Camera-type eye (tissue), 1 donor: Measurements from ENCODE around the gene ALG3. TPM values are rescaled to one million over a fixed set of nuclear protein-coding genes. Genes with fewer than 3 reads are reported as not detected.

Experiments used
- total RNA-seq: library from RNA; depleted of rRNA; stranded (reverse); fragments of >200 nt; gene quantifications from one replicate; pipeline ENCODE4 v1.2.3, GENCODE V29; 2014

ALG3 gene
- total RNA-seq: 27.2 TPM

DNA sequence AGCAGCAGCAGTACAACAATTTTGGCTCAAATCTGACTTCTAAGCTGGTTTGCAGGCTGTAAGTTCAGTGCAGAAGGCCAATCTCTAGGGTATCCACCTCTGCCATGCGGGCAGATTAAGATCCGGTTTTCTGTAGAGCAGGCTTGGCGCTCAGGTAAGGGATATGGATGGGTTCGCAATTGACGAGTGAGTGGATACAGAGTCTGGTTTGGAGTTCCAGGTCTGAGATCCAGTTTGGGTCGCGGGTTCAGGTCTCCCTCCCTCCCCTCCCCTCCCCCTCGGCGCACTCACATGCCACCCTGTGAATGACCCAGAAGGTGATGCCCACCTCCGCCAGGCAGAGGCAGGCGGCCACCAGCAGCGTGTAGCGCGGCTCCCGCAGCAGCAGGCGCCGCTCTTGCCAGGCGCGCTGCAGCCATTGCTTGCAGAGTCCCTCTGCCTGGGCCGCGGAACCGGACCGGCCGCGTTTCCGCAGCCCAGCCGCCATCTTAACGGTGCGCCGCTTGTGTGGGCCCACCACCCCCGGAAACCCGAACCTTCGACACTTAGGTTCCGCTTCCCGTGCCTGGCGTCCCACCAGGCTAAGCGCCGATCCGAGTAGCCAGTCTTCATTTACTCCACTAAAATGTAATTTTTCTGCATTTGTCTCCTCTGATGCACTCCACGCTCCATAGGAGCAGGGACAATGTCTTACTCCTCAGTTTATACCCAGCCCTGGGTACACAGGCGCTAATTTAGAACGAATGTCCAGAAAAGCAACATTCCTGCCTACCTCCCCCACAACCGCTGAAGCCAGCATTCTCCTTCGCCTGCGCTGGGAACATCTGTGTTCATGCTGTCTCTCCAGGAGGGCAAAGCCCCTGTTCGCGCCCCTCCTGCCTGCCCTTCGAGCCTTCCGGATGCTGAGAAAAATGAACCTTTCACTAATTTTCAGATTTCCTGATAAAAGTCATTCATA, at the start of gene ALG3:
Gene ALG3 (minus strand): TSS at position 509 of the 958 bp plus-strand sequence. CDS start 22 bp downstream, at position 487.

DNA sequence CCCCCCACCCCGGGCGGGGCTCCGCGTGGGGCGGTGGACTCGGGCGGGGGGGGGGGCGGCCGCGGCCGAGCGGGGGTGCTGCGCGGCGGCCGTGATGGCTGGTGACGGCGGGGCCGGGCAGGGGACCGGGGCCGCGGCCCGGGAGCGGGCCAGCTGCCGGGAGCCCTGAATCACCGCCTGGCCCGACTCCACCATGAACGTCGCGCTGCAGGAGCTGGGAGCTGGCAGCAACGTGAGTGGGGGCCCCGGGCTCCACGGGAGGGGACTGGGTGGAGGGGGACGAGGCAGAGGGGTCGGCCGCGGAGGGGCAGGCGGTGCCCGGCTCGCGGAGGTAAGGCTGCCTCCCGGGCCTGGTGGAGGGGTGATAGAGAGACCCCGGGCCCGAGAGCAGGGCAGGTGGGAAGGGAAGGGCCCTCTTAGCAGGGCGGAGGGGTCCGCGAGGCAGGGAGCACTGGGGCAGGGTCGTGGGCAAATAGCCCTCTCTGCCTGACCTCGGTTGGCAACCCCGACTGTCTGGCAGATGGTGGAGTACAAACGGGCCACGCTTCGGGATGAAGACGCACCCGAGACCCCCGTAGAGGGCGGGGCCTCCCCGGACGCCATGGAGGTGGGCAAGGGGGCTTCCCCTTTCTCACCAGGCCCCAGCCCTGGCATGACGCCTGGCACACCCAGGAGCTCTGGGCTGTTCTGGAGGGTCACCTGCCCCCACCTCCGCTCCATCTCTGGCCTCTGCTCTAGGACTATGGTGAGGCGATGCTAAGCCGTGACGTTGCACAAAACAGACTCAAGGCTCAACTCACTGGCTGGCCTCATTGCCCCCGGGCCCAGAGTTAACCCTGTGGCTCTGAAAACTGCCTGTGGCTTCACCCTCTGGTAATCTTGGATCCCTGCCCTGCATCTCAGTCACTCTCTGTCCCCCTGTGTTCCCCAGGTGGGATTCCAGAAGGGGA, 27.5 kb upstream of the ALG3 start, which contains the start of gene ECE2:
Gene ECE2 (plus strand): TSS at position 62 of the 950 bp plus-strand sequence. CDS start 132 bp downstream, at position 194.

DNA sequence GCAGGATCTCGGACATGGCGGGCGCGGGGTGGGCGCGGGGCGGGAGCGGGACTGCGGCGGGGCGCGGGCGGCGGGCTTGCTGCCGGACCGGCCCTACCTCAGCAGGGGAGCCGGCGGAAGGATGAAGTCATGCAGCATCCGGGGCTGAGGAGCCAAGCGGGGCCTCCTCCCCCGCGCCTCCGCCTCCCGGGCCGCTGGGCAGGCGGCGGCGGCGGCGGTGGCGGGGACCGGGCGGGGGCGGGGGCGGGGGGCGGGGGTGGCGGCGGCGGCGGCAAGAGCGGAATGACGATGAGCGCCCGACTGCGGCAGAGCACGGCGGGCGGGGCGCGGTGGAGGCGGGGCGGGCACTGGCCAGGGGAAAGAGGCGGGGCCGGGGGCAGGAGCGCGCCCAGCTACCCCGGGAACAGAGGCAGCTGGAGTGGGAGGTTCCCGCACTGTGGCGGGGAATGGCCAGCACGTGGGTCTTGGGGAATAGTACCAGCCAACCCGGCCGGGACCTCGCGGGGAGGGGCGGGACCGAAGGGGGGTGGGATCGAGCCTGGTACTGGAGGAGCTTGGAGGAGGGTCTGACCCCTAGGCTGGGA, 12.6 kb upstream of the ALG3 start, which contains the start of gene CAMK2N2:
Gene CAMK2N2 (minus strand): TSS at position 284 of the 584 bp plus-strand sequence. CDS start 268 bp downstream, at position 16.

DNA sequence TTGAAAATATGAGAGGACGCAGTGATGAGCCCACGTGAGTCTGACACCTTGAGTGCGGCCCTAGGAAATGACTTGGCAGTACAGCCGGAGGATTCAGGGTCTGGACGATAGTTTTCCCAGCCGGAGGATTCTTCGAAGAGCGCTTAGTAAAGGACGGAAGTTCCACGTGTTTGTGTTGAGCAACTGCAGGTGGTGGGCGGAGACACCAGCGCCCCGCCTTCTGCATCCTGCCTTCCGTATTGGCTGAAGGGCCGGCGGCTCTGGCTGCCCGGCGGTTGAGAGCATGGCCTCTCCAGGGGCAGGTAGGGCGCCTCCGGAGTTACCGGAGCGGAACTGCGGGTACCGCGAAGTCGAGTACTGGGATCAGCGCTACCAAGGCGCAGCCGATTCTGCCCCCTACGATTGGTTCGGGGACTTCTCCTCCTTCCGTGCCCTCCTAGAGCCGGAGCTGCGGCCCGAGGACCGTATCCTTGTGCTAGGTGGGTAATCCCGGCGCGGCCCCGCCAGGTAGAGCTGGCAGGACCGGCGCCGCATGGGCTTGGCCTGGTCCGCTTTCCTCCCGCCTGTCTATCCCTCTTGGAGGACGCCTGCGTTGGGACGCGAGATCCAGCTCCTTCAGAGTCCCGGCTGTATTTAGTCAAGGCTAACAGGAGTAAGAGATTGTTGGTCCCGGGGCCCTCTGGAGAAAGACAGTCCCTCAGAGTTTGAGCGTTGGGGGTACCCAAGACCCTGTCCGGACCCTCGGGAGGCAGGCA, 827 bp upstream of the ALG3 start, which contains the start of gene EEF1AKMT4:
Gene EEF1AKMT4 (plus strand): TSS at position 261 of the 755 bp plus-strand sequence. CDS start 23 bp downstream, at position 284.

DNA sequence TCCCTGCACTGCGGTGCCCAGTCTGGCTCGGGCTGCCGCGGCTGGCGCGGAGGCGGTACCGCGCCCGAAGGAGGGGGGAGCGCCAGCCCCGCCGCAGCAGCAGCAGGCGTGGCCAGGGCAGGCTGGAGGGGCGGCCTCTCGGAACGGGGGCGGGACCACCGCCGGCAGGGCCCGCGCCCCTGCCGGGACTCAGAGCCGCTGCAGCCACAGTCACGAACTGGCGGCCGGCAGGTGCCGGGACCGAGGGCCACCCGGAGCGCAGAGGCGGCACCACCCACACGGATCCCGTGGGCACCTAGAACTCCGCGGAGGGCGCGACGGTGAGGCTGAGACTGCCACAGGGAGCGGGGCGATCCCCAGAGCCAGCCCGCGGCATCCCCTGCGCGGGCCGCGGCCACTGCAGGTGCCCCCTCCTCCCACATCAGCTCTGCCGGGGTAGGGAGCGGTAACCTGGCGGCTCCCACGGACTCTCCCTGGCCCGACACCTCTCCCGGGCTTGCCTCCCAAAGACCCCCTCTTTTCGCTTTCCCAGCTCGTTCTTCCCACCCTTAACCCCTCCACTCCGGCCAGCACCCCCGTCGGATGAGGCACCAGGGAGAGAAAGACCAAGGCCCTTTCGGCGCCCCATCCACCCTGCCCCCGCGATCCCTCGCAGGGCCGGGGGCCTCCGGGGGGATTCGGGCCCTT, 19.2 kb downstream of the ALG3 start, which contains the start of gene VWA5B2:
Gene VWA5B2 (plus strand): TSS at position 192 of the 687 bp plus-strand sequence. CDS start 944 bp downstream, outside the sequence.

Other genes with a start within 250 kb of the ALG3 start
- gene ABCC5, start 231.1 kb downstream of the ALG3 start, total RNA-seq: 79.4 TPM
- gene HTR3D, start 217.2 kb downstream of the ALG3 start, total RNA-seq: not detected
- not detected for gene HTR3C, start 195.9 kb downstream of the ALG3 start, total RNA-seq
- gene HTR3E, start 151.9 kb downstream of the ALG3 start, total RNA-seq: not detected
- gene EIF2B5, start 113.6 kb downstream of the ALG3 start, total RNA-seq: 44.0 TPM
- 66.6 TPM for gene DVL3, start 93.6 kb downstream of the ALG3 start, total RNA-seq
- 273 TPM for gene AP2M1, start 74.1 kb downstream of the ALG3 start, total RNA-seq
- gene ABCF3, start 62.8 kb downstream of the ALG3 start, total RNA-seq: 60.0 TPM
- gene VWA5B2, start 19.4 kb downstream of the ALG3 start, total RNA-seq: 1.2 TPM
- gene EEF1AKMT4, start 710 bp upstream of the ALG3 start, total RNA-seq: not detected
- gene CAMK2N2, start 12.6 kb upstream of the ALG3 start, total RNA-seq: 1.1 TPM
- 2.0 TPM for gene ECE2, start 27.1 kb upstream of the ALG3 start, total RNA-seq
- 236 TPM for gene PSMD2, start 50.3 kb upstream of the ALG3 start, total RNA-seq
- 155 TPM for gene EIF4G1, start 65.6 kb upstream of the ALG3 start, total RNA-seq
- gene FAM131A, start 88.6 kb upstream of the ALG3 start, total RNA-seq: 32.0 TPM
- 11.0 TPM for gene CLCN2, start 112.6 kb upstream of the ALG3 start, total RNA-seq
- 62.1 TPM for gene POLR2H, start 112.7 kb upstream of the ALG3 start, total RNA-seq
- not detected for gene THPO, start 129.2 kb upstream of the ALG3 start, total RNA-seq
- 26.8 TPM for gene CHRD, start 131.1 kb upstream of the ALG3 start, total RNA-seq